MCF 10A (cell line): Measurements from ENCODE around the gene LCT. TPM values are rescaled to one million over a fixed set of nuclear protein-coding genes. Genes with fewer than 3 reads are reported as not detected.

Experiments
- BruUV-seq: library from RNA; stranded (reverse); fragments of 400-500 nt; replicated peaks from 2 replicates; lab custom pipeline; 2021; lab: Mats Ljungman, UMichigan
- CTCF ChIA-PET: fragments of 300-600 bp; sonication (Branson Sonifier 250); formaldehyde crosslinking; extraction: SDS; loops from one replicate; lab custom pipeline; 2021; ENCODE audit warnings: antibody characterized with exemption, inconsistent platforms; lab: Yijun Ruan, JAX
- POLR2A ChIA-PET: fragments of 300-600, 350-650 bp; sonication (Branson Sonifier 250); formaldehyde crosslinking; extraction: SDS; loops from one replicate; lab custom pipeline; 2020; ENCODE audit warnings: antibody characterized with exemption, inconsistent platforms; lab: Yijun Ruan, JAX
- DNase-seq: peaks from one replicate; pipeline ENCODE4 v3.0.0-alpha.2; 2018; ENCODE audit not compliant: unreplicated experiment
- H3K27ac Mint-ChIP-seq: one replicate; pipeline ENCODE4 v1.8.0; 2022; ENCODE audit warnings: mild to moderate bottlenecking, low read depth, mixed read lengths; ENCODE audit not compliant: unreplicated experiment
- H3K27me3 Mint-ChIP-seq: one replicate; pipeline ENCODE4 v1.8.0; 2022; ENCODE audit warnings: mixed read lengths; ENCODE audit not compliant: insufficient read depth, unreplicated experiment
- H3K36me3 Mint-ChIP-seq: one replicate; pipeline ENCODE4 v1.8.0; 2022; ENCODE audit warnings: mild to moderate bottlenecking, moderate library complexity, mixed read lengths; ENCODE audit not compliant: insufficient read depth, unreplicated experiment
- H3K4me1 Mint-ChIP-seq: one replicate; pipeline ENCODE4 v1.8.0; 2022; ENCODE audit warnings: mixed read lengths; ENCODE audit not compliant: insufficient read depth, unreplicated experiment
- H3K4me3 Mint-ChIP-seq: one replicate; pipeline ENCODE4 v1.8.0; 2022; ENCODE audit warnings: mild to moderate bottlenecking, moderate library complexity, mixed read lengths; ENCODE audit not compliant: unreplicated experiment
- H3K9me3 Mint-ChIP-seq: one replicate; pipeline ENCODE4 v1.8.0; 2022; ENCODE audit warnings: mixed read lengths; ENCODE audit not compliant: unreplicated experiment
- CTCF ChIP-seq: fragments of 200-600 bp; IDR thresholded peaks from one replicate; pipeline ENCODE4 v1.8.0; 2022; ENCODE audit warnings: antibody characterized with exemption, mild to moderate bottlenecking; ENCODE audit not compliant: unreplicated experiment
- intact Hi-C: fragments of 100-400 bp; cut with micrococcal nuclease; formaldehyde crosslinking; loops from 2 replicates; pipeline ENCODE4 v1.14.1; 2022
- total RNA-seq: library from RNA; stranded (reverse); gene quantifications from 2 replicates; pipeline ENCODE4 v1.2.3, GENCODE V29; 2022

LCT gene
- total RNA-seq, 1 experiment from 2014 or later, result not detected

DNA sequence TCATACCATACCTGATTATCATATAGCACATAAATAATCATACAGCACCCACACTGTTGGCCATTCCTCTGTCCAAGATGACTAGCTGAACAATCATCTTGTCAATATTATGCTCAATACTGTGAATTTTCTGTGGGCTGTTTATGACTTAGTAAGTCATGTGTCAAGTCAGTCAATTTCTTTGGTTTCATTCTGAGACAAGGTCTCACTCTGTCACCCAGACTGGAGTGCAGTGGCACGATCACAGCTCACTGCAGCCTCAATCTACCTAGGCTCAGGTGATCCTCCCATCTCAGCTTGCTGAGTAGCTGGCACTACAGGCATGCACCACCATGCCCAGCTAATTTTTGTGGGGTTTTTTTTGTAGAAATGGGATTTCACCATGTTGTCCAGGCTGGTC is 33.6 kb upstream of the LCT start:
- no peak for TF ChIP-seq CTCF
- intact Hi-C loops, result no loop called here
- ChIA-PET POLR2A (interaction anchor here (0.7 to 1.1 kb wide), 2 partner anchors 22 to 128 kb away, joined by 3 to 4 read pairs; no protein-coding TSS in a partner anchor), CTCF (interaction anchor here (0.8 kb wide), 2 partner anchors 866 to 1968 kb away, joined by 3 read pairs; no protein-coding TSS in a partner anchor)
- BruUV-seq, result no TSS peak
- peaks cover 19% of the 10 kb centered on the region for H3K4me1 Mint-ChIP-seq
- H3K36me3 Mint-ChIP-seq, result peaks cover 45% of the 10 kb centered on the region
- DNase-seq, result no peak
- no peaks in the 10 kb centered on the region for H3K9me3 Mint-ChIP-seq
- no peak overlapping the region for H3K4me3 Mint-ChIP-seq
- no peak overlapping the region for H3K27ac Mint-ChIP-seq
- no peaks in the 10 kb centered on the region for H3K27me3 Mint-ChIP-seq

- no TSS peak for BruUV-seq
- no peak overlapping the region for H3K4me3 Mint-ChIP-seq
Observed at GRCh38 chr2:135863233-135863632, 26.2 kb upstream of the LCT start.

GRCh38 chr2:135862718-135863117 is 25.7 kb upstream of the LCT start:
- H3K4me1 Mint-ChIP-seq, result no peaks in the 10 kb centered on the region
- CTCF ChIA-PET, result interaction anchor here (0.6 kb wide), 1 partner anchor 522 kb away, joined by 3 read pairs; no protein-coding TSS in a partner anchor
- no peaks in the 10 kb centered on the region for H3K27me3 Mint-ChIP-seq
- no peak overlapping the region for H3K27ac Mint-ChIP-seq
- intact Hi-C loops, result no loop called here
- POLR2A ChIA-PET, result no interaction called here
- H3K4me3 Mint-ChIP-seq, result no peak overlapping the region
- H3K9me3 Mint-ChIP-seq, result no peaks in the 10 kb centered on the region
- BruUV-seq, result no TSS peak
- H3K36me3 Mint-ChIP-seq, result peaks cover 40% of the 10 kb centered on the region
- no peak for DNase-seq
- no peak for TF ChIP-seq CTCF

More at GRCh38 chr2:135863233-135863632, 26.2 kb upstream of the LCT start:
- intact Hi-C loops, result no loop called here
- Mint-ChIP-seq H3K27me3 (no peaks in the 10 kb centered on the region), H3K27ac (no peak overlapping the region), H3K9me3 (no peaks in the 10 kb centered on the region), H3K36me3 (peaks cover 40% of the 10 kb centered on the region), H3K4me1 (no peaks in the 10 kb centered on the region)
- ChIA-PET CTCF (interaction anchor here (1.0 kb wide), 1 partner anchor 65 kb away, joined by 4 read pairs; no protein-coding TSS in a partner anchor), POLR2A (no interaction called here)
- TF ChIP-seq CTCF, result no peak
- no peak for DNase-seq

DNA sequence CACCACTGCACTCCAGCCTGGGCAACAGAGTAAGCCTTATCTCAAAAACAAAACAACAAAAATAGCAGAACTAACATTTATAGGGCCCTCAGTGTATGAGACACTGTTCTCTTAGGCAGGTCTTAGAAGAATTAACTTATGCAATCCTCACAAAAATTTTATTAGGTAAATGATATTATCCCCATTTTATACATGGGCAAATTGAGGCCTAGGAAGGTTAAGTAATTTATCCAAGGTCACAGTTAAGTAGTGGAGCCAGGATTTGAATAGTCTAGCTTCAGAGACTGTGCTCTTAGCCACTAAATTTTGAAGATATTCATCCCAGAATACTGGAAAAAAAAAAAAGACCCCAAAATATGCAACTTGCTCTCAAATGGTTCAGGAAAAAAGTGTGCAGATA is 16.4 kb upstream of the LCT start:
- no peak overlapping the region for H3K4me3 Mint-ChIP-seq
- intact Hi-C loops, result no loop called here
- H3K27me3 Mint-ChIP-seq, result no peaks in the 10 kb centered on the region
- H3K27ac Mint-ChIP-seq, result no peak overlapping the region
- H3K4me1 Mint-ChIP-seq, result no peaks in the 10 kb centered on the region
- BruUV-seq, result no TSS peak
- DNase-seq, result no peak
- TF ChIP-seq CTCF, result no peak
- ChIA-PET CTCF (interaction anchor here (0.8 to 1.2 kb wide), 4 partner anchors 8 to 56 kb away, joined by 3 to 5 read pairs (median 4); no protein-coding TSS in a partner anchor), POLR2A (no interaction called here)
- H3K9me3 Mint-ChIP-seq, result no peaks in the 10 kb centered on the region
- peaks cover 65% of the 10 kb centered on the region for H3K36me3 Mint-ChIP-seq
